ENCODE data around the gene TEX261.

DNA sequence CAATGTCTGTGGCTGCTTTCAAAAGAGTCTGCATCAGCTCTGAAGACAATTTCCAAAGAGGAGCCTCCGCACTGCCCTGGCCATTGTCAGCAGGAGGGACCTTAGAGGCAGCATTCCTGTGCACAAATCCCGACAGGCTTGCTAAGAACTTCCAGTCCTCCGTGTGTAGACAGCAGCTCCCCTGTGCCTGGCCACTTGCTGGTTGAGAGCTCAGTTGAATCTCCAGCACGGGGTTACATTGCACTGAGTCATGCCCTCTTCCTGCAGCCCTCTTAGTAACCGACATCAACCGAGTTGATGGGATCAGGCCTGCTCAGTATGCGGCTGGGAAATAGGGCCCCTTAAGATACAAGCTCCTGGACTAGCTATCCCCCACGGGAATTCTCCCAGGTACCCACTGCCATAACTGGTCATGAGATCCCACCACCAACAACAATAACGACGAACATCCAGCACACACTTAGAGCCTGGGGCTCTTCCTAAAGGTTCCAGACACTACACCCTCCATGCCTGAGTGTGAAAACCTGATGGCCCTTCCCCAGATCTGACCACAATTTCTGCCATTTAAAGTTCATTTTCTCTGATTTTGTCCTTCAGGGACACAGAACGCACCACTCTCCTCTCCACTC is 47.0 kb downstream of the TEX261 start:
- TF ChIP-seq, protein P1, sequence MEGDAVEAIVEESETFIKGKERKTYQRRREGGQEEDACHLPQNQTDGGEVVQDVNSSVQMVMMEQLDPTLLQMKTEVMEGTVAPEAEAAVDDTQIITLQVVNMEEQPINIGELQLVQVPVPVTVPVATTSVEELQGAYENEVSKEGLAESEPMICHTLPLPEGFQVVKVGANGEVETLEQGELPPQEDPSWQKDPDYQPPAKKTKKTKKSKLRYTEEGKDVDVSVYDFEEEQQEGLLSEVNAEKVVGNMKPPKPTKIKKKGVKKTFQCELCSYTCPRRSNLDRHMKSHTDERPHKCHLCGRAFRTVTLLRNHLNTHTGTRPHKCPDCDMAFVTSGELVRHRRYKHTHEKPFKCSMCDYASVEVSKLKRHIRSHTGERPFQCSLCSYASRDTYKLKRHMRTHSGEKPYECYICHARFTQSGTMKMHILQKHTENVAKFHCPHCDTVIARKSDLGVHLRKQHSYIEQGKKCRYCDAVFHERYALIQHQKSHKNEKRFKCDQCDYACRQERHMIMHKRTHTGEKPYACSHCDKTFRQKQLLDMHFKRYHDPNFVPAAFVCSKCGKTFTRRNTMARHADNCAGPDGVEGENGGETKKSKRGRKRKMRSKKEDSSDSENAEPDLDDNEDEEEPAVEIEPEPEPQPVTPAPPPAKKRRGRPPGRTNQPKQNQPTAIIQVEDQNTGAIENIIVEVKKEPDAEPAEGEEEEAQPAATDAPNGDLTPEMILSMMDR (IDR thresholded peaks at IDR 0.05): no peak
- no peak for TF ChIP-seq POLR2A (IDR thresholded peaks at IDR 0.05)

Measured in Peyer's patch (tissue), 4 donors.